Neural cell (in vitro differentiated cells): ENCODE measurements around the gene CP. TPM values are rescaled to one million over a fixed set of nuclear protein-coding genes. Genes with fewer than 3 reads are reported as not detected.

Source experiments
- H2AFZ ChIP-seq: fragments of 200-600, 300-800 bp; sonication (generic), shearing (Covaris generic); 2 replicates; pipeline ENCODE4 v1.6.0; 2014; ENCODE audit warnings: low read depth, mild to moderate bottlenecking, antibody characterized with exemption, low read length, moderate library complexity
- H3F3A ChIP-seq: fragments of 200-600 bp; shearing (Covaris generic); 2 replicates; pipeline ENCODE4 v1.6.1; 2016; ENCODE audit warnings: mild to moderate bottlenecking, moderate library complexity, mixed read lengths, antibody characterized with exemption, low read length; ENCODE audit not compliant: insufficient read depth, poor library complexity, severe bottlenecking
- H3K27ac ChIP-seq: fragments of 200-600, 300-800 bp; sonication (generic), shearing (Covaris generic); 2 replicates; pipeline ENCODE4 v1.5.1; 2014; ENCODE audit warnings: mild to moderate bottlenecking, low read length, moderate library complexity
- H3K27me3 ChIP-seq: fragments of 300-800, 200-600 bp; sonication (generic), shearing (Covaris generic); 2 replicates; pipeline ENCODE4 v1.6.0; 2014; ENCODE audit warnings: mild to moderate bottlenecking, low read depth, low read length, moderate library complexity; ENCODE audit not compliant: insufficient read depth
- H3K36me3 ChIP-seq: fragments of 300-800, 200-600 bp; sonication (generic), shearing (Covaris generic); 2 replicates; pipeline ENCODE4 v1.5.1; 2014; ENCODE audit warnings: mild to moderate bottlenecking, antibody characterized with exemption, low read length, moderate library complexity; ENCODE audit not compliant: insufficient read depth
- H3K4me2 ChIP-seq: fragments of 300-800, 200-600 bp; sonication (generic), shearing (Covaris generic); 2 replicates; pipeline ENCODE4 v1.6.0; 2014; ENCODE audit warnings: mild to moderate bottlenecking, low read length
- H3K4me3 ChIP-seq: fragments of 300-800, 200-600 bp; sonication (generic), shearing (Covaris generic); 2 replicates; pipeline ENCODE4 v1.5.1; 2014; ENCODE audit warnings: mild to moderate bottlenecking, low read length, moderate library complexity
- H3K79me2 ChIP-seq: fragments of 200-600 bp; shearing (Covaris generic); replicated peaks from 2 replicates; pipeline ENCODE4 v1.6.0; 2014; ENCODE audit warnings: mild to moderate bottlenecking, low read length, moderate library complexity; ENCODE audit not compliant: insufficient read depth
- H3K9ac ChIP-seq: fragments of 300-800, 200-600 bp; sonication (generic), shearing (Covaris generic); 2 replicates; pipeline ENCODE4 v1.6.1; 2016; ENCODE audit warnings: mild to moderate bottlenecking, low read length, mixed read lengths
- H3K9me2 ChIP-seq: fragments of 200-600 bp; shearing (Covaris generic); 2 replicates; pipeline ENCODE4 v1.6.1; 2016; ENCODE audit warnings: mild to moderate bottlenecking, low read length, mixed read lengths; ENCODE audit not compliant: insufficient read depth
- H3K9me3 ChIP-seq: fragments of 200-600, 300-800 bp; sonication (generic), shearing (Covaris generic); 2 replicates; pipeline ENCODE4 v1.6.1; 2016; ENCODE audit warnings: mild to moderate bottlenecking, mixed run types, low read length, moderate library complexity, mixed read lengths
- H4K20me1 ChIP-seq: fragments of 200-600 bp; shearing (Covaris generic); 2 replicates; pipeline ENCODE4 v1.6.1; 2016; ENCODE audit warnings: mild to moderate bottlenecking, mixed run types; ENCODE audit not compliant: insufficient read depth
- EP300 ChIP-seq: fragments of 450-650 bp; conservative IDR thresholded peaks from 2 replicates; pipeline ENCODE4 v1.6.1; 2014; ENCODE audit warnings: antibody characterized with exemption, mild to moderate bottlenecking, moderate library complexity; ENCODE audit not compliant: poor library complexity, severe bottlenecking
- EZH2 ChIP-seq: fragments of 200-600, 300-800 bp; shearing (Covaris generic), sonication (generic); IDR thresholded peaks from 2 replicates; pipeline ENCODE4 v1.6.1; 2014; ENCODE audit warnings: antibody characterized with exemption, low read length, borderline replicate concordance, mild to moderate bottlenecking; ENCODE audit not compliant: insufficient read depth, poor library complexity, severe bottlenecking
- MXI1 ChIP-seq: fragments of 450-650 bp; conservative IDR thresholded peaks from 2 replicates; pipeline ENCODE4 v1.6.1; 2014; ENCODE audit warnings: antibody characterized with exemption, mild to moderate bottlenecking; ENCODE audit not compliant: poor library complexity, severe bottlenecking
- POLR2AphosphoS5 ChIP-seq: IDR thresholded peaks from 2 replicates; pipeline ENCODE4 v1.6.1; 2012
- RAD21 ChIP-seq: fragments of 450-650 bp; conservative IDR thresholded peaks from 2 replicates; pipeline ENCODE4 v1.6.1; 2014; ENCODE audit warnings: antibody characterized with exemption, mild to moderate bottlenecking, moderate library complexity
- SMC3 ChIP-seq: fragments of 450-650 bp; conservative IDR thresholded peaks from 2 replicates; pipeline ENCODE4 v1.6.1; 2014; ENCODE audit warnings: antibody characterized with exemption, mild to moderate bottlenecking, moderate library complexity; ENCODE audit not compliant: poor library complexity
- TAF1 ChIP-seq: IDR thresholded peaks from 2 replicates; pipeline ENCODE4 v1.6.1; 2012; ENCODE audit warnings: low read depth
- polyA plus RNA-seq: library from polyadenylated mRNA; depleted of rRNA; stranded (reverse); fragments of >200 nt; gene quantifications from 2 replicates; pipeline ENCODE4 v1.2.3, GENCODE V29; 2014
- TF ChIP-seq, protein P1 (sequence below): fragments of 450-650 bp; IDR thresholded peaks from 2 replicates; pipeline ENCODE4 v1.5.1; 2014; ENCODE audit warnings: antibody characterized with exemption, mild to moderate bottlenecking, moderate library complexity; ENCODE audit not compliant: poor library complexity, severe bottlenecking
- TF ChIP-seq, protein P2 (sequence below): IDR thresholded peaks from 2 replicates; pipeline ENCODE4 v1.6.1; 2012; ENCODE audit warnings: borderline replicate concordance

CP gene
- polyA plus RNA-seq, 1 donor from 2014 or later = not detected

DNA sequence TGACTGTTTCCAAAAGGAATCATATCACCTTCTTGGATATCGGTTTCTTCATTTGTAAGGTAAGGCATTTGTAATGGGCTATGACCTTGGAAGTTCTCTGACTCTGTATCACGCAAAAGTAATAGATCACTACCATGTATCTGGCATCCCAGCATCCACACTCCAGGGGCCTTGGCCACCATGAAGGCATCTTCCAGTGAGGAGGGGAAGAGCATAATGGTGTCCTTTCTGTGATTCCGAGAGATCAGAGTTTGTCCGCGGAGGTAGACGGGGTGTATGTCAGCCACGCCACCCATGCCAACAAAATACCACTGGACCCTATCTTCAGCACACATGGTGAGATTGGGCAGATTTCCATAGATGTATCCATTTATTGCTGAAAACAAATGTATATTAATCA is 48.1 kb upstream of the CP start:
- Histone ChIP-seq H2AFZ (no peak overlapping the region), H3K79me2 (no peaks in the 10 kb centered on the region), H3K36me3 (no peaks in the 10 kb centered on the region), H3K9me2 (no peaks in the 10 kb centered on the region), H3K27me3 (no peaks in the 10 kb centered on the region), H4K20me1 (no peaks in the 10 kb centered on the region), H3K4me3 (no peak overlapping the region), H3K9me3 (no peaks in the 10 kb centered on the region), H3K4me2 (no peak overlapping the region), H3K27ac (no peak overlapping the region), H3K9ac (no peak overlapping the region), H3F3A (no peaks in the 10 kb centered on the region)
- no peak for TF ChIP-seq POLR2AphosphoS5

- no peak overlapping the region for H3K4me2 ChIP-seq
- H3K79me2 ChIP-seq = no peaks in the 10 kb centered on the region
- TF ChIP-seq, protein P1, sequence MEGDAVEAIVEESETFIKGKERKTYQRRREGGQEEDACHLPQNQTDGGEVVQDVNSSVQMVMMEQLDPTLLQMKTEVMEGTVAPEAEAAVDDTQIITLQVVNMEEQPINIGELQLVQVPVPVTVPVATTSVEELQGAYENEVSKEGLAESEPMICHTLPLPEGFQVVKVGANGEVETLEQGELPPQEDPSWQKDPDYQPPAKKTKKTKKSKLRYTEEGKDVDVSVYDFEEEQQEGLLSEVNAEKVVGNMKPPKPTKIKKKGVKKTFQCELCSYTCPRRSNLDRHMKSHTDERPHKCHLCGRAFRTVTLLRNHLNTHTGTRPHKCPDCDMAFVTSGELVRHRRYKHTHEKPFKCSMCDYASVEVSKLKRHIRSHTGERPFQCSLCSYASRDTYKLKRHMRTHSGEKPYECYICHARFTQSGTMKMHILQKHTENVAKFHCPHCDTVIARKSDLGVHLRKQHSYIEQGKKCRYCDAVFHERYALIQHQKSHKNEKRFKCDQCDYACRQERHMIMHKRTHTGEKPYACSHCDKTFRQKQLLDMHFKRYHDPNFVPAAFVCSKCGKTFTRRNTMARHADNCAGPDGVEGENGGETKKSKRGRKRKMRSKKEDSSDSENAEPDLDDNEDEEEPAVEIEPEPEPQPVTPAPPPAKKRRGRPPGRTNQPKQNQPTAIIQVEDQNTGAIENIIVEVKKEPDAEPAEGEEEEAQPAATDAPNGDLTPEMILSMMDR = no peak
- no peak for TF ChIP-seq SMC3
- TF ChIP-seq, protein P2, sequence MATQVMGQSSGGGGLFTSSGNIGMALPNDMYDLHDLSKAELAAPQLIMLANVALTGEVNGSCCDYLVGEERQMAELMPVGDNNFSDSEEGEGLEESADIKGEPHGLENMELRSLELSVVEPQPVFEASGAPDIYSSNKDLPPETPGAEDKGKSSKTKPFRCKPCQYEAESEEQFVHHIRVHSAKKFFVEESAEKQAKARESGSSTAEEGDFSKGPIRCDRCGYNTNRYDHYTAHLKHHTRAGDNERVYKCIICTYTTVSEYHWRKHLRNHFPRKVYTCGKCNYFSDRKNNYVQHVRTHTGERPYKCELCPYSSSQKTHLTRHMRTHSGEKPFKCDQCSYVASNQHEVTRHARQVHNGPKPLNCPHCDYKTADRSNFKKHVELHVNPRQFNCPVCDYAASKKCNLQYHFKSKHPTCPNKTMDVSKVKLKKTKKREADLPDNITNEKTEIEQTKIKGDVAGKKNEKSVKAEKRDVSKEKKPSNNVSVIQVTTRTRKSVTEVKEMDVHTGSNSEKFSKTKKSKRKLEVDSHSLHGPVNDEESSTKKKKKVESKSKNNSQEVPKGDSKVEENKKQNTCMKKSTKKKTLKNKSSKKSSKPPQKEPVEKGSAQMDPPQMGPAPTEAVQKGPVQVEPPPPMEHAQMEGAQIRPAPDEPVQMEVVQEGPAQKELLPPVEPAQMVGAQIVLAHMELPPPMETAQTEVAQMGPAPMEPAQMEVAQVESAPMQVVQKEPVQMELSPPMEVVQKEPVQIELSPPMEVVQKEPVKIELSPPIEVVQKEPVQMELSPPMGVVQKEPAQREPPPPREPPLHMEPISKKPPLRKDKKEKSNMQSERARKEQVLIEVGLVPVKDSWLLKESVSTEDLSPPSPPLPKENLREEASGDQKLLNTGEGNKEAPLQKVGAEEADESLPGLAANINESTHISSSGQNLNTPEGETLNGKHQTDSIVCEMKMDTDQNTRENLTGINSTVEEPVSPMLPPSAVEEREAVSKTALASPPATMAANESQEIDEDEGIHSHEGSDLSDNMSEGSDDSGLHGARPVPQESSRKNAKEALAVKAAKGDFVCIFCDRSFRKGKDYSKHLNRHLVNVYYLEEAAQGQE = no peak
- H2AFZ ChIP-seq = no peak overlapping the region
- H3K9ac ChIP-seq = no peak overlapping the region
- H4K20me1 ChIP-seq = no peaks in the 10 kb centered on the region
- no peak overlapping the region for H3K27ac ChIP-seq
- H3F3A ChIP-seq = no peaks in the 10 kb centered on the region
- no peaks in the 10 kb centered on the region for H3K9me2 ChIP-seq
- no peaks in the 10 kb centered on the region for H3K36me3 ChIP-seq
- no peak overlapping the region for H3K4me3 ChIP-seq
- no peaks in the 10 kb centered on the region for H3K27me3 ChIP-seq
- no peaks in the 10 kb centered on the region for H3K9me3 ChIP-seq
Measured at GRCh38 chr3:149267565-149267964, 45.9 kb upstream of the CP start.

DNA sequence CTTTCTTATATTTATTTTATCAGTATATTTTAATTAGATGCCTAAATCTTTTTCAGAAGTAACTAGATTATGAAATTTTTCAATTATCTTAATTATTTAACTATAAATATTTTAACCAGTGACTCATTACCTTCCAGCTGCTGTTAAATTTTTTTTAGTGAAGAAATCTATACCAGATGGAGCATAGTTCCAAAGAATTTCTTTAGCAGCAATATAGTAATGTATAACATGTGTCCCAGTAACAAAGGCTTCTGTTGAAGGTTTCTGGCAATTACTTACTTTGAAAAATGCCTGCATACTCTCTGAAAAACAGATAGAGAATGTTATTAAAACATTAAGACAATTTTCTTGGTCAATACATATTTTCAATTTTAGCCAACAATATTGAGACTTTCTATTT is 45.1 kb upstream of the CP start:
- no peaks in the 10 kb centered on the region for H3F3A ChIP-seq
- no peaks in the 10 kb centered on the region for H3K36me3 ChIP-seq
- H3K27ac ChIP-seq = no peak overlapping the region
- no peaks in the 10 kb centered on the region for H3K79me2 ChIP-seq
- H3K9me2 ChIP-seq = no peaks in the 10 kb centered on the region
- H2AFZ ChIP-seq = no peak overlapping the region
- no peak overlapping the region for H3K4me2 ChIP-seq
- H3K27me3 ChIP-seq = no peaks in the 10 kb centered on the region
- no peaks in the 10 kb centered on the region for H4K20me1 ChIP-seq
- H3K4me3 ChIP-seq = no peak overlapping the region
- H3K9me3 ChIP-seq = no peaks in the 10 kb centered on the region
- no peak overlapping the region for H3K9ac ChIP-seq
- TF ChIP-seq POLR2AphosphoS5 (no peak), EP300 (no peak), RAD21 (no peak), MXI1 (no peak), TAF1 (no peak), EZH2 (no peak), SMC3 (no peak)
- TF ChIP-seq, protein P1 = no peak
- TF ChIP-seq, protein P2 = no peak
